Measurements from ENCODE around the gene TUBA4A. TPM values are rescaled to one million over a fixed set of nuclear protein-coding genes. Genes with fewer than 3 reads are reported as not detected.

TUBA4A gene
- total and polyA plus RNA-seq, 9 of the 15 experiments (the other 6 are each of a cell fraction or from before 2014, with no cell fraction given), result 25.1 to 174 (median 42.4) TPM

GRCh38 chr2:219229305-219230058, 24.2 kb downstream of the TUBA4A start, which contains the start of the genes ANKZF1 and ATG9A (continued):
- TF ChIP-seq CBX3 (IDR thresholded peaks at IDR 0.05; ENCODE audit: borderline replicate concordance in 1 of 2, low read length in 2 of 2) (0 out of 3 replicates have a peak, but pooled peaks of 1 of the 2 experiments have one; percentile 27), RBFOX2 (IDR thresholded peaks at IDR 0.05; ENCODE audit: low read depth, low read length) (peak; percentile 84), FIP1L1 (IDR thresholded peaks at IDR 0.05; ENCODE audit: low read depth, low read length, poor library complexity, severe bottlenecking) (peak; percentile 62), NR2C1 (IDR thresholded peaks at IDR 0.05) (no peak), NR2C1 (tag; IDR thresholded peaks at IDR 0.05) (no peak), LCOR (CRISPR knock-in tag; IDR thresholded peaks at IDR 0.05) (no peak), ZNF830 (CRISPR knock-in tag; IDR thresholded peaks at IDR 0.05) (no peak), ZNF764 (CRISPR knock-in tag; IDR thresholded peaks at IDR 0.05; ENCODE audit: low read depth) (no peak), THRB (CRISPR knock-in tag; conservative IDR thresholded peaks at IDR 0.05) (no peak), ETS1 (conservative IDR thresholded peaks at IDR 0.05; ENCODE audit: control insufficient read depth, low read depth, low read length) (no peak), HDAC1 (IDR thresholded peaks at IDR 0.05) (no peak), PCBP1 (IDR thresholded peaks at IDR 0.05; ENCODE audit: low read depth, low read length, poor library complexity, severe bottlenecking) (peak; percentile 46), ZNF717 (CRISPR knock-in tag; IDR thresholded peaks at IDR 0.05) (no peak), ZNF583 (CRISPR knock-in tag; IDR thresholded peaks at IDR 0.05) (0 out of 2 replicates have a peak, but pooled peaks have one; percentile 49), U2AF2 (optimal IDR thresholded peaks at IDR 0.05; ENCODE audit: low read depth, low read length) (no peak), SIRT6 (IDR thresholded peaks at IDR 0.05; ENCODE audit: low read depth, low read length) (no peak), NR4A1 (CRISPR knock-in tag; IDR thresholded peaks at IDR 0.05) (no peak), NR4A1 (tag; IDR thresholded peaks at IDR 0.05) (peak; percentile 67; the same call in 1 of the 2 replicates), TCF3 (CRISPR knock-in tag; IDR thresholded peaks at IDR 0.05) (no peak), E2F6 (IDR thresholded peaks at IDR 0.05; ENCODE audit: borderline replicate concordance in 1 of 2, extremely low read depth in 1 of 2, insufficient read depth in 1 of 2, insufficient read length in 1 of 2, low read depth in 1 of 2, low read length in 1 of 2, poor library complexity in 1 of 2, severe bottlenecking in 1 of 2) (peak; percentile 12 to 45), POLR2H (tag; IDR thresholded peaks at IDR 0.05; ENCODE audit: low read depth) (peak; percentile 72), ATF1 (CRISPR knock-in tag; IDR thresholded peaks at IDR 0.05) (peak; percentile 42; the same call in 1 of the 2 replicates), ATF1 (tag; IDR thresholded peaks at IDR 0.05) (peak; percentile 89), NCOA4 (IDR thresholded peaks at IDR 0.05; ENCODE audit: partially characterized antibody) (no peak), NELFE (IDR thresholded peaks at IDR 0.05; ENCODE audit: insufficient read depth, insufficient read length) (no peak), PHF21A (IDR thresholded peaks at IDR 0.05; ENCODE audit: borderline replicate concordance, low read depth) (0 out of 2 replicates have a peak, but pooled peaks have one; percentile 38)
